PFSK-1 (cell line): ENCODE data around the gene TSSK6.

Experiments used
- FOXP2 ChIP-seq: optimal IDR thresholded peaks from 2 replicates; pipeline ENCODE3; 2011; ENCODE audit warnings: borderline replicate concordance, control low read depth, inconsistent platforms; ENCODE audit not compliant: insufficient read depth; ENCODE audit errors: extremely low read length, extremely low read depth
- POLR2AphosphoS5 ChIP-seq: IDR thresholded peaks from 2 replicates; pipeline ENCODE4 v1.6.1; 2012; ENCODE audit warnings: low read depth, mild to moderate bottlenecking, control low read depth, low read length, moderate library complexity
- SIN3A ChIP-seq: IDR thresholded peaks from 2 replicates; pipeline ENCODE4 v1.6.1; 2012; ENCODE audit warnings: mild to moderate bottlenecking, low read length, moderate library complexity, borderline replicate concordance; ENCODE audit not compliant: insufficient read depth
- TAF1 ChIP-seq: IDR thresholded peaks from 2 replicates; pipeline ENCODE4 v1.6.1; 2012; ENCODE audit warnings: low read length, control low read depth, borderline replicate concordance; ENCODE audit not compliant: insufficient read depth
- TF ChIP-seq, protein P1 (sequence below), 2 experiments: IDR thresholded peaks; 2 replicates each; pipeline versions ENCODE4 v1.6.1 to v1.8.0; 2011 to 2012; ENCODE audit warnings: low read depth in 2 of 2, low read length in 2 of 2, control low read depth in 1 of 2, inconsistent platforms in 1 of 2, mild to moderate bottlenecking in 1 of 2, moderate library complexity in 1 of 2; ENCODE audit not compliant: insufficient read depth in 1 of 2

The TSSK6 gene

DNA sequence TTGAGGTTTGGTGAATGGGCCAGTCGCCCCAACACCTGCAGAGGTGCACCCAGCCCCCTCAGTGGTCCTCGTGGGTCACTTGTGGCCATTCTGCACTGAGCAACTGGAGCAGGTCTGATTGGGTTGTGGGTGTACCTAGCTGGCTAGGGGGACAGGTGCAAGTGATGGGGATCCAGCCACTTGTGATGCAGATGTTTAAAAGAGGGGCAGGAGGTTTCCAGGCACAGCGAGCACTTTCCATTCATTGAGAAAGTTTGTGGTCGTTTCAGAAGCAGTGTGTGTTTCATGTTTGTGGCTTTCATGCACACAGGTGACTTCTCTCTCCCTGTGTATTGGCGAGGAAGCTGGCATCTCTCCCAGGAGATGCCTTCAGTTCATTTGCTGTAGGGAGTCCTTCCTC is 34.7 kb downstream of the TSSK6 start:
- TF ChIP-seq, protein P1, sequence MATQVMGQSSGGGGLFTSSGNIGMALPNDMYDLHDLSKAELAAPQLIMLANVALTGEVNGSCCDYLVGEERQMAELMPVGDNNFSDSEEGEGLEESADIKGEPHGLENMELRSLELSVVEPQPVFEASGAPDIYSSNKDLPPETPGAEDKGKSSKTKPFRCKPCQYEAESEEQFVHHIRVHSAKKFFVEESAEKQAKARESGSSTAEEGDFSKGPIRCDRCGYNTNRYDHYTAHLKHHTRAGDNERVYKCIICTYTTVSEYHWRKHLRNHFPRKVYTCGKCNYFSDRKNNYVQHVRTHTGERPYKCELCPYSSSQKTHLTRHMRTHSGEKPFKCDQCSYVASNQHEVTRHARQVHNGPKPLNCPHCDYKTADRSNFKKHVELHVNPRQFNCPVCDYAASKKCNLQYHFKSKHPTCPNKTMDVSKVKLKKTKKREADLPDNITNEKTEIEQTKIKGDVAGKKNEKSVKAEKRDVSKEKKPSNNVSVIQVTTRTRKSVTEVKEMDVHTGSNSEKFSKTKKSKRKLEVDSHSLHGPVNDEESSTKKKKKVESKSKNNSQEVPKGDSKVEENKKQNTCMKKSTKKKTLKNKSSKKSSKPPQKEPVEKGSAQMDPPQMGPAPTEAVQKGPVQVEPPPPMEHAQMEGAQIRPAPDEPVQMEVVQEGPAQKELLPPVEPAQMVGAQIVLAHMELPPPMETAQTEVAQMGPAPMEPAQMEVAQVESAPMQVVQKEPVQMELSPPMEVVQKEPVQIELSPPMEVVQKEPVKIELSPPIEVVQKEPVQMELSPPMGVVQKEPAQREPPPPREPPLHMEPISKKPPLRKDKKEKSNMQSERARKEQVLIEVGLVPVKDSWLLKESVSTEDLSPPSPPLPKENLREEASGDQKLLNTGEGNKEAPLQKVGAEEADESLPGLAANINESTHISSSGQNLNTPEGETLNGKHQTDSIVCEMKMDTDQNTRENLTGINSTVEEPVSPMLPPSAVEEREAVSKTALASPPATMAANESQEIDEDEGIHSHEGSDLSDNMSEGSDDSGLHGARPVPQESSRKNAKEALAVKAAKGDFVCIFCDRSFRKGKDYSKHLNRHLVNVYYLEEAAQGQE (IDR thresholded peaks at IDR 0.05; ENCODE audit: insufficient read depth in 1 of 2, low read depth in 2 of 2, low read length in 2 of 2), result no peak
- TF ChIP-seq FOXP2 (no peak), TAF1 (no peak), POLR2AphosphoS5 (no peak), SIN3A (no peak)

DNA sequence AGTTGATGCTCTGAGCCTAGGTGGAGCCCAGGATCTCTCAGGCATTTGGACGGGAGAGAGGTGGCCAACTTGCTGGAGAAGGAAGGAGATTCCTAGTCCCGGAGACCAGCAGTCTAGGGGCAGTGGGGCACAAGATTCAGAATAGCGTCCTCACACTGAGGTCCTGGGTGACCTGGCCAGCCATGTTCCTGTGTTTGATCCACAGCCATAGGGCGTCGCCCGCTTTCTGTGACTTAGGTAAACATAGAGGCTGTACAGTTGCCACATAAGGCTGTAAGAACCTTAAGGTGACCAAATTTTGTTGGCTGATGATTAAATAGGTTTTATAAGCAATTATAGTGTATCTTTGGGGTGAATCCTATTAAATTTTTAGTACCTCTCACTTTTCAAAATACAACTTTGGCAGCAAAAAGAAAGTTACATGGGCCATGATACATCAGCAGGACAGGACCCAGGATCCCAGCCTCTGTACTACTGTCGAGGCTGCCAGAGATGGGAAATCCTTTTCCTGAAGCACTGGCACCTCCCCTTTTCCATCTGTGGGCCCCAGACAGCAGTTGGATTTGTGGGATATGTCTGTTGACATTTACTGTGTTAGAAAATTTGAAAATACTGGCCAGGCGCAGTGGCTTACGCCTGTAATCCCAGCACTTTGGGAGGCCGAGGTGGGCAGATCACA is 37.5 kb downstream of the TSSK6 start:
- no peak for TF ChIP-seq TAF1
- TF ChIP-seq SIN3A, result no peak
- TF ChIP-seq, protein P1 (IDR thresholded peaks at IDR 0.05; ENCODE audit: insufficient read depth in 1 of 2, low read depth in 2 of 2, low read length in 2 of 2), result no peak
- TF ChIP-seq POLR2AphosphoS5, result no peak
- TF ChIP-seq FOXP2, result no peak

DNA sequence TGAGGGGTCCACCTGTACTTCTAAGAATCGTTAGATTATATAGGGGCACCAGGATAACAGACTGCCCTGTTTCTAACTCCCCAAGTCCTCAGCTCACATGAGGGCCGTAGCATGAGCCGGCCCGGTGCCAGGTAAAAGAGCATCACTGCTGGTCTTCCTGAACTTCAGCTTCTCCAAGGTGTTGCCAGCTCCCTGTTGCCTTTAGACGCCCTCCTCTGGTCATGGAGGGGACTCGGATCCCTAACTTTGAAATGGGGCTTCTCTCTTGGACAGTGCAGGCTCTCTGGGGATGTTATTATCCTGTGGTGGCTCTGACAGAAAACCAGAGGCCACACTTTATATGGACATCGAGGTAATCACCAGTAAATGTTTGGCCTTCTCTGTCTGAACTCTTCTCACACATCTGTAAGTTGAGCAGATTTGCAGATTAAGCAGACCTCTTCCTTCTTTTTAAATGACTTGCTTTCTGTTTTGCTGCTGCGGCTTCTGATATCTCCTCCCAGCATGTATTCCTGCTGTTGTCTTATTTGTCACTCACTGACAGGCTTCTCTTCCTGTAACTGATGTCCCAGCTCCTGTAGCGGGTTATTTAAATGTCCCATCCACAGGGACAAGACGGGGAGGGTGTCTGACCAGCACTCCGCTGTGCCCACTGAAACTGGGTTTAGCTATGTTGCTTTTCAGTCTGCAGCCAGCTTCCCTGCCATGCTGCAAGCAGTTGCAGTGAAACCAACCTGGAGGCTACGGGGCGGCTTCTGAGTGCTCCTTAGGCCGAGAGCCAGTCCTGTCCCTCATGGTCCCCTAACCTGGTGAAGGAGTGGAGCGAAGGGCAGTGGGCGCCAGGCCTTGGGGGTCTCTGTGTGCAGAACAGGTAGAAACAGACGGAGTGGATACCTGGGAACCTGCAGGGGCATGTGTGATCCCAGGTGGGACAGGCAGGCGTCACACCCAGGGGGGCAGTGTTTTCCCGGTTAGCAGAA is 39.2 kb downstream of the TSSK6 start:
- TF ChIP-seq TAF1 (no peak), POLR2AphosphoS5 (no peak), SIN3A (no peak), FOXP2 (no peak)
- TF ChIP-seq, protein P1 (IDR thresholded peaks at IDR 0.05; ENCODE audit: insufficient read depth in 1 of 2, low read depth in 2 of 2, low read length in 2 of 2), result no peak

DNA sequence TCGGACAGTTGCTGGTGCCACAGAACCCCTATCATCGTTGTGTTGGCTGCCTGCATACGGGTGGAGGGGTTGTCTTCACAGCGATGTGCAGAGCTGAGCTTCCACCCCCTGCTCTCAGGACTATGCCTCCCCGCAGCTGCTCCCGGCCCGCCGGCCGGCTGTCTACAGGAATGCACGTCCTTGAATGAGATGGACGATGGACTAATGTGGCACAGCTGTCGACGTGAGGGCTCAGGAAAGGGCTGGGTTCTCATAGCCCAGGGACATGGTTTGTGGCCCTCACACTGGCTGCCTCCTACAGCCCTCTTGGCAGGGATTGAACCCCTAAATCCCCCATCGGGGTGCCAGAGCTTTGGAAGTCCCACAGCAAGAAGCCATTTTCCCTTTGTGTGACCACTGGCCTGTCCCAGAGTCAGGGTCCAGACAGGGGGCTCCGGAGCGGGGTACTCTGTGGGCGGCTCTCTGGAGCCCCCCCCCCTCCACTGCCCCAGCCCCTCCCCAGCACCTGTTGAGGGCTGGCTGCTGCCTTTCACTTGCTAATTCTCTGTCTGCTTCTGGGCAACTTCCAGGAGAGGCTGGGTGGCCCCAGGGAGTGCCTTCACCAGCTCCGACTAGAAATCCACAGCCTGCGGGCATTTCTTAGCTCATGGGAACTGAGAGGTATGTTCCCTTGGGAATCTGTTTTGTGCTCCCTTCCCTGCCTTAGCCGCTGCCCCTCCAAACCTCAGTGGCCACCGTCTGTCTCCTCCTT is 40.2 kb downstream of the TSSK6 start:
- TF ChIP-seq SIN3A, result no peak
- no peak for TF ChIP-seq FOXP2
- TF ChIP-seq, protein P1 (IDR thresholded peaks at IDR 0.05; ENCODE audit: insufficient read depth in 1 of 2, low read depth in 2 of 2, low read length in 2 of 2), result no peak
- no peak for TF ChIP-seq TAF1
- TF ChIP-seq POLR2AphosphoS5, result no peak
